Rectal smooth muscle tissue (tissue), 1 donor: ENCODE measurements around the gene MUC20.
"Not testable (repeated sequence)": the region's sequence is repeated elsewhere in the genome, so short reads cannot be mapped to it uniquely, and the experiment has no call there.

Experiments
- H3K27ac ChIP-seq: one replicate; pipeline ENCODE4 v1.7.0; 2013; ENCODE audit warnings: low read depth, low read length, inconsistent platforms
- H3K27me3 ChIP-seq: one replicate; pipeline ENCODE4 v1.7.0; 2013; ENCODE audit warnings: low read length; ENCODE audit not compliant: control insufficient read depth, insufficient read depth
- H3K36me3 ChIP-seq: one replicate; pipeline ENCODE4 v1.7.0; 2013; ENCODE audit warnings: low read length; ENCODE audit not compliant: control insufficient read depth, insufficient read depth
- H3K4me1 ChIP-seq: one replicate; pipeline ENCODE4 v1.7.0; 2013; ENCODE audit warnings: low read length; ENCODE audit not compliant: control insufficient read depth, insufficient read depth
- H3K4me3 ChIP-seq: one replicate; pipeline ENCODE4 v1.7.0; 2013; ENCODE audit warnings: low read length
- H3K9ac ChIP-seq: one replicate; pipeline ENCODE4 v1.7.0; 2013; ENCODE audit warnings: low read length

MUC20 gene

GRCh38 chr3:195732940-195733339 is 12.2 kb downstream of the MUC20 start:
- Histone ChIP-seq H3K36me3 (peaks cover 30% of the 10 kb centered on the region), H3K4me1 (no peaks in the 10 kb centered on the region)

GRCh38 chr3:195735036-195735695 is 14.4 kb downstream of the MUC20 start:
- peaks cover 25% of the 10 kb centered on the region for H3K36me3 ChIP-seq
- no peak overlapping the region for H3K9ac ChIP-seq
- H3K27ac ChIP-seq: no peak overlapping the region
- H3K27me3 ChIP-seq: no peaks in the 10 kb centered on the region
- H3K4me3 ChIP-seq: no peak overlapping the region
- no peaks in the 10 kb centered on the region for H3K4me1 ChIP-seq

More at GRCh38 chr3:195732940-195733339, 12.2 kb downstream of the MUC20 start:
- Histone ChIP-seq H3K27me3 (no peaks in the 10 kb centered on the region), H3K9ac (no peak overlapping the region), H3K27ac (no peak overlapping the region), H3K4me3 (no peak overlapping the region)

DNA sequence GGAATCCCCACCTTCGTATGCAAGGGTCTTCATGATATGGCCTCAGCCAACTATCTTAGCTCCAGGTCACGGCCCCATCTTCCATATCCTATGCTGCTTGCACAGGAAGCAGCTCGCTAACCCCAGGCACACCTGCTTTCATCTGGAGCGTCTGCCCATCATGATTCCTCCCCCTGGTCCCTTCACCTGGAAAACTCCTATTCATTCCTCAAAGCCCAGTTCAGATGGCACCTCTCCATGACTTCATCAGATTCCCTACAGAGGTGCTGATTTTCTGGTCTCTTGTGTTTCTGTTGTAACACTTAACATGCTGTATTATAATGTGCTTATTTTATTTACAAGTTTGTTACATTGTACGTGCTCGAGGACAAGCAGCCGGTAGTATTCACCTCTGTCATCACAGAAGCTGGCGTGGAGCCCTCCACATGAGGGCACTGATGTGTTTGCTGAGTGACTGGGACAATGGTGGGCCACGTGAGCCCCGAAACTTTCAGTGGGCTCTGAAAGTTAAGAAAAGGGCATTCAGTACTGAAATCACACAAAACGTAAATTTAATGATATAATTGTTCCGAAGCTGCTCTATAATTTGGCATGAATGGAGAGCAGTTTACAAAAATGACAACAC is 16.2 kb downstream of the MUC20 start:
- Histone ChIP-seq H3K27me3 (no peaks in the 10 kb centered on the region), H3K4me1 (no peaks in the 10 kb centered on the region), H3K4me3 (no peak overlapping the region), H3K36me3 (peaks cover 18% of the 10 kb centered on the region), H3K27ac (no peak overlapping the region), H3K9ac (no peak overlapping the region)

DNA sequence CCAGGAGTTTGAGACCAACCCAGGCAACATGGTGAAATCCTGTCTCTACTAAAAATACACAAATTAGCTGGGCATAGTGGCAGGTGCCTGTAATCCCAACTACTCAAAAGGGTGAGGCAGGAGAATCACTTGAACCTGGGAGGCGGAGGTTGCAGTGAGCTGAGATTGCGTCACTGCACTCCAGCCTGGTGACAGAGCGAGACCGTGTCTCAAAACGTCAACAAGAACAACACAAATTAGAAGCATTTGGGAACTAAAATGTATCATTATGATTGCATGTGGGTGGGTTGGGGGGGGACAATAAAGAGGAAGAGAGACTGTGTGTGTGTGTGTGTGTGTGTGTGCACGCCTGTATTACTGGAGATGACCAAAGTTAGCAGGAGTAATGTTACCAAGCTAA is 17.0 kb downstream of the MUC20 start:
- H3K4me1 ChIP-seq, H3K27ac ChIP-seq: not testable (repeated sequence)
- peaks cover 15% of the 10 kb centered on the region for H3K36me3 ChIP-seq

GRCh38 chr3:195738274-195739044 is 17.7 kb downstream of the MUC20 start:
- Histone ChIP-seq H3K4me3 (no peak overlapping the region), H3K27ac (no peak overlapping the region), H3K27me3 (no peaks in the 10 kb centered on the region), H3K4me1 (no peaks in the 10 kb centered on the region), H3K9ac (no peak overlapping the region), H3K36me3 (peaks cover 8% of the 10 kb centered on the region)

More for the DNA sequence above, 17.0 kb downstream of the MUC20 start:
- H3K4me3 ChIP-seq, H3K27me3 ChIP-seq, H3K9ac ChIP-seq: not testable (repeated sequence)

- no peak overlapping the region for H3K4me3 ChIP-seq
- H3K27me3 ChIP-seq: no peaks in the 10 kb centered on the region
- H3K9ac ChIP-seq: no peak overlapping the region
- H3K27ac ChIP-seq: no peak overlapping the region
- no peaks in the 10 kb centered on the region for H3K4me1 ChIP-seq
- peaks cover 7% of the 10 kb centered on the region for H3K36me3 ChIP-seq
Measured at GRCh38 chr3:195739561-195740111, 18.9 kb downstream of the MUC20 start.

DNA sequence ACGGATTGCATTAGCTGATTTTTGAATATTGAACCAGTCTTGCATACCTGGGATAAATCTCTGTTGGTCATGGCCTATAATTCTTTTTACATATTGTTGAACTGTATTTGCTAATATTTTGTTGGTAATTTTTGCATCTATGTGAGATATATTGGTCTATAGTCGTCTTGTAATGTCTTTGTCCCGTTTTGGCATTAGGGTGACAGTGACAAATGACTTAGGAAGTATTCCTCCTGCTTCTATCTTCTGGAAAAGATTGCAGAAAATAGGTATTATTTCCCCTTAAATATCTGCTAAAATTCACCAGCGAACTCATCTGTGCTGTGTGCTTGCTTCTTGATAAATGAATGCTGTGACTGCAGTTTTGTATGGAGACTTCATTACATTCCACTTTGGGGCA is 23.7 kb downstream of the MUC20 start:
- Histone ChIP-seq H3K36me3 (no peaks in the 10 kb centered on the region), H3K27ac (no peak overlapping the region), H3K27me3 (no peaks in the 10 kb centered on the region), H3K4me1 (no peaks in the 10 kb centered on the region), H3K4me3 (no peak overlapping the region), H3K9ac (no peak overlapping the region)

- Histone ChIP-seq H3K27ac (no peak overlapping the region), H3K9ac (no peak overlapping the region)
Measured at GRCh38 chr3:195746346-195746745, 25.6 kb downstream of the MUC20 start.

DNA sequence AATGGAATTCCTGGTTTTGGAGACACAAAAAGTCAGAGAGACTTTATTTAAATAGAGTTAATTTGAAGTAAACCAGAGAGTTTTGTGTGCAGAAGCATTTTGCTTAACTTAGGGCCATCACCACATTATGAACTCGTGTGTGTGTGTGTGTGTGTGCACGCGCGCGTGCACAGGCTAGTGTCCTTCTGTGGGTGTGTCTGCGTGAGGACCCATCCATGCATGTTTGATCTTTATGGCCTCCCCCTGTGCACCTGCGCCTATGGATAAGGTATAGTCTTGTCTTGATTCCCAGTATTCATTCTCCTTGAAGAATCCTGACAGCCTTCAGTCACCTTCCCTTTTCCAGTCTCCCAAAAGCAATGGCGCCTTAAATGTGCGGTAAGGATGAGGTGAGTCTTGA is 26.0 kb downstream of the MUC20 start:
- no peak overlapping the region for H3K4me3 ChIP-seq
- H3K36me3 ChIP-seq: no peaks in the 10 kb centered on the region
- no peaks in the 10 kb centered on the region for H3K4me1 ChIP-seq
- H3K27ac ChIP-seq: no peak overlapping the region
- H3K27me3 ChIP-seq: no peaks in the 10 kb centered on the region
- H3K9ac ChIP-seq: no peak overlapping the region

More at GRCh38 chr3:195746346-195746745, 25.6 kb downstream of the MUC20 start:
- Histone ChIP-seq H3K4me3 (no peak overlapping the region), H3K27me3 (no peaks in the 10 kb centered on the region), H3K36me3 (no peaks in the 10 kb centered on the region), H3K4me1 (no peaks in the 10 kb centered on the region)

DNA sequence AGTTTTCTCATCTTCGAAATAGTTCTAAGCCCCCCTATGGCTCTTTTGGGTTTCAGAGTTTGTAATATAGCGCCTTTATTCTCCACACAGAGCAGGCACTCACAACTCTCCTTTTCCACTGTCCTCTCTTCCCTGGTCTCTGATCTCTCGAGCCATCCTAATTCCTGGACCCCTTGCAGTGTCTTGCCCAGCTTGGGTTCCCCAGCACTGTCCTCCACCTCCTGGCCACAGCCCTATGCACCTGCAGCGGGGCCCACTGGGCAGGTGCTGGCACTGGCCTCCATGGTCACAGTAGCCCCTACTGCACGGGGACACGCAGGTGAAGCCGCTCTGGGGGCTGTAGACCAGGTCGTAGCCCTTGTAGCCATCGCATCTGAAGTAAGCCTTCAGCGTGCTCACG is 27.9 kb downstream of the MUC20 start:
- H3K4me3 ChIP-seq: no peak overlapping the region
- H3K27me3 ChIP-seq: no peaks in the 10 kb centered on the region
- H3K36me3 ChIP-seq: no peaks in the 10 kb centered on the region
- H3K9ac ChIP-seq: no peak overlapping the region
- no peaks in the 10 kb centered on the region for H3K4me1 ChIP-seq
- H3K27ac ChIP-seq: no peak overlapping the region

- not testable (repeated sequence) for H3K4me3 ChIP-seq, H3K27me3 ChIP-seq, H3K9ac ChIP-seq, H3K36me3 ChIP-seq, H3K4me1 ChIP-seq, H3K27ac ChIP-seq
Measured at GRCh38 chr3:195749101-195749500, 28.3 kb downstream of the MUC20 start.

- no peak overlapping the region for H3K27ac ChIP-seq
- H3K9ac ChIP-seq: no peak overlapping the region
- H3K4me1 ChIP-seq: no peaks in the 10 kb centered on the region
- no peaks in the 10 kb centered on the region for H3K27me3 ChIP-seq
- no peaks in the 10 kb centered on the region for H3K36me3 ChIP-seq
- H3K4me3 ChIP-seq: no peak overlapping the region
Measured at GRCh38 chr3:195750797-195751520, 30.2 kb downstream of the MUC20 start.
